Hypothalamus (tissue), 51 donors: Measurements from ENCODE around the gene IP6K3.

Experiments
- DNase-seq, 51 donors: peaks; one replicate each; lab custom pipeline; 2025; lab: John Stamatoyannopoulos, UW

The IP6K3 gene

GRCh38 chr6:33746651-33747100 is at the start of gene IP6K3:
Gene IP6K3, minus strand, starts transcription at chr6:33746905. Its CDS starts 11,429 bp downstream, at chr6:33735476.
- DNase-seq: peak in 48 of 51 donors; percentile 18 to 93 (median 76)

DNA sequence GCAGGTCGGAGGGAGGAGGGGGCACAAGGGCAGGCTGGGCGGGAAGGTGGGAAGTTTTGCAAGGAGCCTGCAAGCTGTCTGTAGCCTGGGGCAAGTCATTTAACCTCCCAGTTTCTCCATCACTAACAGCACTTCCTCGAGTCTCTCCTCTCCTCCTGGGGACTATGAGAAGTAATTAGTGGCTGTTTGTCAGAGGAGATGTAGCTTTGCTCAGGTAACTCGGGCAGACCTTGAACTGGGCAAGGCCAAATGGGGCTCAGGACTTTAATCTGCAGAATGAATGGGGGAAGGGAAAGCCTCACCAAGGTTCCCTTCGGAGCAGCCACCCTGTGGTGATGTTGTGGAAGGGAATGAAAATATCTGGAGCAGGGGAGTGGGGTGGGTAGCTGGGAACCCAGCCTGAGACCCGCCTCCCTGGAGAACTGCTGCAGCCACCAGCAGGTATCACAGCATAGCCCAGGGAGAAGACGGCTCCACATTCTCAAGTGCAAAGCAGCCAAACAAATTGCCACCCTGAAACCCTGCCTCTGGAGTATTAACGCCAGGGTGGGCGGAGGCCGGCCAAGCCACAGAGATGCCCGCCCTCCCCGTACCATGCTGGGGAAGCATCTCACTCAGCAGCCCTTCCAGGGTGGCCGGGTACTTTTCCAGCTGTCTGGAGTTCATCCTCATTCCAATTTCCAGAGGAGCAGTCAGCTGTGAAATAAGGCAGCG is 48.4 kb upstream of the IP6K3 start:
- no peak for DNase-seq

DNA sequence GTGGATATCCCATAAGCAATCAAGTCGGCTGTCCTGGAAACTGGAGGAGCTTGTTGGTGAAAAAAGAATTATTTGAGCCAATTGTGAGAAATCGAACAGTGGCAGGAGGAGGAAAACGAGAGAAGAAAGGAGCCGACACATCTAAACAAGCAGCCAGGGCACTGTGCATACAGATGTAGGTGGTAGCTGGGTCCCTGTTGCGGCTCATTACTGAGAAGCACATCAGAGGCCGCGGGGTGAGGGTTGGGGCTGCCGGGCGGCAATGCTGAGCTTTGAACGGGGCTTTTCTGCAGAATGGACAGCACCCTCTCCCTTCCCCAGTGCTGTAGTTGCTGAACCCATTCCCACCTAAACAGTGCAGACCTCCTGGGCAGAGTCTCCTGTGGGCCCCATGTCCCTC is 46.3 kb upstream of the IP6K3 start:
- DNase-seq: no peak

DNA sequence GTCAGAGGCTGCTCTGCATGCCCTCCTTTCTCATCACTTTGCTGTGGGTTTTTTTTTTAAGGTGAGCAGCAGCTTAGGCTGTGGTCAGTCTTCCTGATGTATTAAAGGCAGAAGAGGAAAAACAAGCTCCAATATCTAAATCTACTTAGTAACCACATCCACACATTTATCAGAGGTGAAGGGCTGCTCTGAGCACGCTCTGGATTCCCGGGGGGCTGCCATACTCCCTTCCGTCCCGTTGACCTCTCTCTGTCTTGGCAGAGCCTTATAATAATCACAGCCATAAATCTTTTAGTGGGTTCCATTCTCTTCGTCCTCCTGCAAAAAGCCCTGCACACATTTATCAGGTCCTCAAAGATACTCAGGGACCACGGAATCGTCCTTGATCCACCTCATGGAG is 44.9 kb upstream of the IP6K3 start:
- DNase-seq: no peak

GRCh38 chr6:33790910-33791309 is 44.2 kb upstream of the IP6K3 start:
- no peak for DNase-seq

- DNase-seq: no peak
Observed at GRCh38 chr6:33790379-33790778, 43.7 kb upstream of the IP6K3 start.

DNA sequence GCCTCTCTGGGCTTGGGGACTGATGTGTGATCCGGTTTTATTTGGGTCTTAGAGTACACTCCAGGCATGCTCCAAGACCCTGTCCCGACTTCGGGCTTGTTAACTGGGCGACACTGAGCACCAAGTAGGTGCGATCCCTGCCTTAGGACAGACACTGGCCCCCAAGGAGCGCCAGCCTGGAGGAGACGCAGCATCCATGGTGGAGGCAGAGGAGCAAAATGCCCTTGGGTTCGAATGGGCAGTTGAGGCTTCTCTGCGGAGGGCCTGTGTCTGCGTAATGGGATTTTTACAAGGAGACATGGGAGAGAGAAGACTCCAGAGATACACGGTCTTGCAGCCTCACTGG is 42.8 kb upstream of the IP6K3 start:
- DNase-seq: peak in 2 of 51 donors; percentile 12 to 25

- peak; percentile 36 to 94 (median 89) for DNase-seq
Observed at GRCh38 chr6:33788694-33789549, 42.2 kb upstream of the IP6K3 start, which contains the start of gene LEMD2. Gene LEMD2, minus strand, starts transcription at chr6:33789130. Its CDS starts 14 bp downstream, at chr6:33789116.

DNA sequence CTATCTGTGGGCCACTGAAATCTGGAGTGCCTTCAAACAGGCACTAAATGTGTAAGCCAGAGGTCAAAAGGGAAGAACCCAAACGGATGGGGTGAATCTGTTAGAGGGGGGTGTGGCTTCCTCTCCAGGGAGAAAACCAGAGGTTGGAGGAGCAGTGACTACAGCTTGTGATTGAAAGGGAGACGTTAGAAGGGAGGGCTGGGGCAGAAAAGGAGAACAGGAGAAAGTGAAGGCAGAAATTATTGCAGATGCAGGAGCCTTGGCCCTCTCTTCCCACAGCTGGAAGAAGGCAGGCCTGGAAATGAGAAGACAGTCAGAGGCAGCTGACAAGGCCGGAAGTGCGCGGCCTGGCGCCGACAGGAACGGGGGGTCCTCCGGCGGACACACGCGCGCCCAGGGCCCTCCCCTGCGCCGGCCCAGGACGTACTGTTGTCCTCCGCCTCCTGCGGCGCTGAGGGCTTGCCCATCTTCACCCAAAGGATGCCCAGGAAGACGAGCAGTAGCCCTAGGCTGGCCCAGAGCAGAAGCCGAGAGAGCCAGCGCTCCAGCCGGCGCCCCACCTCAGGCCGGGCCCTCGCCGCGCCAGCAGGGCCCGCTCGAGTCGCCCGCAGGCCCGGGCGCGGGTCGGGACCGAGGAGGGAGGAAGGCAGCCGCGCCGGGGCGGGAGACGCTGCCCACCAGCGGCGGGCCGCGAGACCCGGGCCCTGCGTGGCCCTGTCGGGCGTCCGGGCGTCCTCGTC is 41.4 kb upstream of the IP6K3 start:
- DNase-seq: peak in 45 of 51 donors; percentile 17 to 77 (median 53)

DNA sequence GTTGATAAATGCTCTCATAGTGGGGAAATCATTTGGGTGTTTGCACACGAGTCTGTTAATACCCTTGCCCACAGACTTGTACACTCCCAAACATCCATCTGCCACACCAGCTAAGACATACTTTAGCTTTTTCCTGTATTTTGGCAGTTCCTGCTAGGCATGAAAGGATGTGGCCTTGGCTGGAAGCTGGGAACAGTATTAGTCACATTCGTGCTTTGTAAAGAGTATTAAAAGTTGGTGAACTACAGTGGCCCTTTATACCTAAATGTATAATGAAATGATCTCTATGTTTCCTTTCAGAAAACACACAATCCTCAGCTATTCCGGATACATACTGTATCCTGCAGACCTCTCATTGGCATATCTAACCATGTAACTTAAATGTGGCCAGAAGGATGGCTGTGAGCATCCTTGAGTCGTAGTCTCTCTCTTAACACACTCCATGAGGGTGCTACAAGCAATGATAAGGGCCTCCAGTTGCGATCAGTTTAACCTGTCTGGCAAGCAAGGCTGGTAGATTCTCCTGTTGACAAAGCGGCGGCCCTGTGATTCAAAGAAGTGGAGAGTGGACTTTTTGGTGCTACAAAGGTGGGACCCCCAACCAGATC is 40.7 kb upstream of the IP6K3 start:
- DNase-seq: no peak

DNA sequence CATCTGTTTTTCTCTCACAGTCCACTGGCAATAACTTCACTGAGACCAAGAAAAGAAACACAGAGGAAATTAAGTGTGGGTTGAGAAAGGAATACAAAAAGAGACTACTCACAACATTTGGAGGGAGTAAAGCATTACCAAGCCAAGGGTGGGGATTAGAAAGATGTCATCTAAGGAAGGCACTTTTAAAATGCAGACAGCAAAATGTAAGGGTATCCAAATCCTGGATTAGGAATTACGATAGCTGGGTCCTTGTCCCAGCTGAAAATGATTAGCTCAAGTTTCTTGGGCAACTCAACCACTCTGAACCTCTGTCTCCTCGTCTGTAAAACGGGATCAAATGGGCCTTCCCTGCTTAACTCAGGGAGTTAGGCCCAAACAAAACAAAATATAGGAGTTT is 40.0 kb upstream of the IP6K3 start:
- no peak for DNase-seq

DNA sequence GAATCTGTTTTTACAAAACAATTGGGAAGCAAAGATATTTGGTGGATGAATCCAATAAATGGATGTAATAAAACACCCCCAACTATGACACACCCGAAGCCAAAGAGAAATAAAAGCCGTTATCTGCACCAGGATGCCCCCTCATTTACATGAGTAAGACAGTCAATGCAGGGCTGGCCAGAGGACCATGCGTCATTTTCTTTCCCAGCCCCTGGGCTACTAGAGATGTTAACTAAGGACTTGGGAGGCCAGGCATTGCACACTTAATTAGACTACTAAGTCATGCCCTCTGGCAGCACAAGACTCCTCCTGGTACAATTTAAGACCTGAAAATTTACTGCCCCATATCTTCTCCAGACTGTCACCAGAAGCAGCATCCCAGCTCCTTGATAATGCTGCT is 39.1 kb upstream of the IP6K3 start:
- DNase-seq: no peak

- peak in 1 of 51 donors; percentile 56 for DNase-seq
Observed at GRCh38 chr6:33784787-33785186, 38.1 kb upstream of the IP6K3 start.

DNA sequence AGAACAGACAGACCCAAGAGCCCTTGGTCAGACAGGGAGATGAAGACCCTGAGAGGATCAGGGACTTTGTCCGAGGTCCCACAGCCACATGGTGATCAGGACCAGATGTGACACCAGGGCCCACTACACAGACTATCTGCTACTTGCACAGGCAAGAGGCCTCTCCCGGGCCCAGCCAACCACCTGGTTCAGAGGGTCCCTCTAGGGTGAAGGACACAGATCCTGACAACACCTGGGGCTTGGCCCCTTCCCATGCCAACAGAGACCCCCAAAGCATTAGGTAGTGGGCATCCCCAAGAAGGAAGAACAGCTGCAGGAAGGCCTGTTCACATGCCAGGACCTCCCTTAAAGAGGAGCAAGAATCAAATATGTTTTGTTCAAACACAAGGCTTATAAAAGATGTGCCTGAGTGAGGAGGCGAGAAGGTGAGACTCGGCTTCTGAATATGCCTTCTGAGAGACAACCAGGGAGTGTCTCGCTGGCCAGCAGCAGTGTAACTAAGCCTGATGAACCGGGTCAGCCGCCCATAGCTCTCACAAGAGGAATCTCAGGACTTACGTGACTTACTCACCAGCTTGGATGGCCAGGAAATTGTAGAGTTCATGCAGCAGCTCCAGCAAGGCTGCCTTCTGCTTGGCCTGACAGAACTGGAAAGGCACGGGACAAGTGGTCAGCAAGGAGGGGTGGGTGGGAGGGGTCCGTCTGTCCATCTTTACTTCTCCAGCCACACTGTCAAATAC is 37.2 kb upstream of the IP6K3 start:
- no peak for DNase-seq

DNA sequence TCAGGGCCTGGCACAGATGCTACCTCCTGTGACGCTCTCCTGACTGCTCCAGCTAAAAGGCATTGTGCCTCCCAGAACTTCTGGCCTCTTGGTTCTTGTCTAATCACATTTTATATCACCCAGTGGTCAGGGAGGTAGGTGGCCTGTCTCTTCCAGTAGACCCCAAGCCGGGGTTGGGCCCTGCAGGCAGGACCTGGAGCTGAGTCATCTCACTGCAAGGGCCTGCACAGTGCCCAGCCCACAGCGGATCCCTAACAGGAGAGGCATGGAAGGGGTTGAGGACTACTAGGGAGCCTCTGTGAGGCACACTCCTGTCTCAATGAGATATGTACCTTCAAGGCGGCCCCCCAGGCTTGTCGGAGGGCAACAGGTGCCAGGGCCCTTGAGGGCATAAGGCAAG is 35.9 kb upstream of the IP6K3 start:
- DNase-seq: no peak

GRCh38 chr6:33781131-33781975 is 34.6 kb upstream of the IP6K3 start:
- no peak for DNase-seq

GRCh38 chr6:33779895-33780294 is 33.2 kb upstream of the IP6K3 start:
- peak in 1 of 51 donors; percentile 17 for DNase-seq

- no peak for DNase-seq
Observed at GRCh38 chr6:33779290-33779689, 32.6 kb upstream of the IP6K3 start.
